ENCODE results near the gene DHFR.

Gene DHFR

DNA sequence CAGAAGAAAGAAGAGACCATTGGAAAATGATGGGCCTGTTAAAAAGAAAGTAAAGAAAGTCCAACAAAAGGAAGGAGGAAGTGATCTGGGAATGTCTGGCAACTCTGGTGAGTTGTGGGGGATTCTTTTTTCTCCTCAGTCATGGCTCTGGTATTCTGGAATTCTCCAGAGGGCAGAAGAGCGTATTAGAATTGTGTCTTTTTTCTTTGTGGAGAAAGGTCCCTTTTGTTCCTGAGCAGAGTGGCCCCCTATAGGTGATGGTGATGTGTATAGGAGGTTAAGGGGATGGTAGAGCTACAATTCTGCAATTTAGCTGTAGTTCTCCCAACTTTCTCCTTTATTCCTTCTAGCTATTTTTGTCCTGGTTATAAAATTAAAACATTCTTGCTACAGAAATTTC lies 1.6 kb upstream of the DHFR start:
- in situ Hi-C loops (cut with MboI; ENCODE audit: low sequenced_read_pairs) = no loop called here

DNA sequence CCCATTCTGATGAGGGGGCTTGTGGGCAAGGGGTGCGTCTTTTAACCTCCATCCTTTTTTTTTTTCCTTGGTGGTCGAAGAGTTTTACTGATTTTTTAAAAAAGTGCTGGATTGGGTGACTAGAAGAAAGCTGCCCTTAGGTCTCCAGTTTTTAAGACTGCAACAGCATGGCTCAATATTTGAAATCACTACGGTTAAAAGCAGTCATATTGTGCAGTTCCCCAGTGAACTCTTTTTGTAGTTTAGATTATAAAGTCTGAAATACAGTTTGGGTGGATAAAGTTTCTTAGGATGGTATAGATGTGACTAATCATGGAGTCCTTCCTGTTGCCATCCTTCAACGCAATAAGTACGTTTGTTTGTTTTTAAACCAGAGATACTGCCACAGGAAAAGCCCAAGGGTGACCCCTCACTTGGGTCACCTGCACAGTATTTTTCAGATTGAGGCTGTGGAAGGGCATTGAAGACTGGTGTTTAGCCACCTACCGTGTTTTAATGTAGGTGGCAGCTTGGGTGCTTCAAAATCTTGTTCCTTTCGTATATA lies 520 bp upstream of the DHFR start:
- in situ Hi-C loops (cut with MboI; ENCODE audit: low sequenced_read_pairs) = no loop called here

GRCh38 chr5:80654054-80654390 lies 761 bp downstream of the DHFR start:
- in situ Hi-C loops (cut with MboI; ENCODE audit: low sequenced_read_pairs) = no loop called here

- in situ Hi-C loops (cut with MboI; ENCODE audit: low sequenced_read_pairs) = no loop called here
These were observed 1.3 kb downstream of the DHFR start for GRCh38 chr5:80653502-80653901.

- in situ Hi-C loops (cut with MboI; ENCODE audit: low sequenced_read_pairs) = no loop called here
These were observed 7.9 kb downstream of the DHFR start for GRCh38 chr5:80646926-80647325.

- in situ Hi-C loops (cut with MboI; ENCODE audit: low sequenced_read_pairs) = no loop called here
These were observed 9.9 kb downstream of the DHFR start for GRCh38 chr5:80644900-80645299.

GRCh38 chr5:80641353-80641752 lies 13.4 kb downstream of the DHFR start:
- in situ Hi-C loops (cut with MboI; ENCODE audit: low sequenced_read_pairs) = no loop called here

DNA sequence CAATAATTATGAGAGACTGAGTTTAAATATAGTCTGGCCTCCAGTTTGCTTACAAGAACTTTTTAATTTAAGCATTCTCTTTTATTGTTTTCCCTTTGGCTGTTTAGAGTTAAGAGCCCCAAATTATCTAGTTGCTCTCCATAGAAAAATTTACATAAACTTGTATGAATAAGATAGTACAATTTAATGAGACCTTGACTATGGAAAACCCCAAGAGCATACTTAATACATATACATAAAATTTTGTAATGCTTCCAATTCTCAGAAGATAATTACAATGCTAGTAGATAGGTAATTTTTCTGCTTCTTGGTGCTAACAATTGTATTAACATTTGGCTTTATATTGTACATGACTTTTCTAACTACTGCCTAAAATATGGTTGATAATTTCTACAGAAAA lies 20.6 kb downstream of the DHFR start:
- in situ Hi-C loops (cut with MboI; ENCODE audit: low sequenced_read_pairs) = no loop called here

GRCh38 chr5:80632700-80633099 lies 22.1 kb downstream of the DHFR start:
- in situ Hi-C loops (cut with MboI; ENCODE audit: low sequenced_read_pairs) = no loop called here

- in situ Hi-C loops (cut with MboI; ENCODE audit: low sequenced_read_pairs) = no loop called here
These were observed 23.2 kb downstream of the DHFR start for GRCh38 chr5:80631278-80632259.

DNA sequence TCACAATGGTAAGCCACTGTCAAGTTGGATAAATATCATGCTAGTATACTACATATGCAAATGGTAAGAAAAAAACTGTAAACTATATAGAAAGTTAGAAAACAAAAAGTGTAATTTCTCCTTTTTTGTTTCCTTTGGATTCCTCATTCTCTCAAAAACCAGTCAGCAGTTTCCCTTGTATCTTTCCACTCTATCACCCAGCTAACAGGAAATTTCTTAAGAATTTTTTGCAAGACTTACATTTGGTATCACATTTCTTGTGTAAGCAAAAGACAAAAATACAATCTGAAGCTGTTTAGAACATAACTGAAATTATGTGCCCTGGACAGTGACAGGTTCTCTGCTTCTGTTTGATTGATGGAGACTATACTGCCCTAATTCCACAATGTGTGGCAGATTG lies 25.5 kb downstream of the DHFR start:
- in situ Hi-C loops (cut with MboI; ENCODE audit: low sequenced_read_pairs) = no loop called here

GRCh38 chr5:80625230-80625629 lies 29.6 kb downstream of the DHFR start:
- in situ Hi-C loops (cut with MboI; ENCODE audit: low sequenced_read_pairs) = no loop called here

DNA sequence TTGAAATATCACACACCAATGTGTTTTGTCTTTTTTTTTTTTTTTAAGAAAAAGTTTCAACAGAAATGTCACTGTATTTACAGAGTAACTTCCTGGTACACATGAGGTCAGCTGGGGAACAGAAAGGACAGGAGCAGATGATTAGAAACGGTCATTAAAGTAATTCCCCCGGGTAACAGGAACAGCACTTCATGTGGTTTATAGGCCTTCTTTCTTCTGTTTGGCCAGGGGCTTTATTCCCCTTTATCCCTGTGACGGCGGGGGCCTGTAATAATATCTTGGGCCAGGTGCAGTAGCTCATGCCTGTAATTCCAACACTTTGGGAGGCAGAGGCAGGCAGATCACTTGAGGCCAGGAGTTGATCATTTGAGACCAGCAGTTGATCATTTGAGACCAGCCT lies 30.8 kb downstream of the DHFR start:
- in situ Hi-C loops (cut with MboI; ENCODE audit: low sequenced_read_pairs) = no loop called here

DNA sequence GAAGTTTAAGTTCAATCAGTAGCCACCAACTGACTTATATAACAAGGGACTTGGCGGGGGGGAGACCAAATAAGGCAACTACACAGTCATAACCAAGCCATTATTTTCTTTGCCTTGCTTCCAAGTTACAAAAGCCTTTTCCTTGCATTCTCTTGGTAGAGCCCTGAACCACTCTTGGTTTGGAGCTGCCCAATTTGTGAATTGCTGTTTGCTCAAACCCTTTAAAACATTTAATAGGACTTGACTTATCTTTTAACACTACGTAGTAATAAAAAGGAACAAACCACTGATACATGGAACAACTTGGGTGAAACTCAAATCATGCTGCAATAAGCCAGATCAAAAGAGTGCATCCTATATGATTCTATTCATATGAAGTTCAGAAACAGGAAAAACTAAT lies 32.0 kb downstream of the DHFR start:
- in situ Hi-C loops (cut with MboI; ENCODE audit: low sequenced_read_pairs) = no loop called here

GRCh38 chr5:80620211-80620610 lies 34.6 kb downstream of the DHFR start:
- in situ Hi-C loops (cut with MboI; ENCODE audit: low sequenced_read_pairs) = no loop called here

- in situ Hi-C loops (cut with MboI; ENCODE audit: low sequenced_read_pairs) = no loop called here
These were observed 35.7 kb downstream of the DHFR start for GRCh38 chr5:80619086-80619485.

DNA sequence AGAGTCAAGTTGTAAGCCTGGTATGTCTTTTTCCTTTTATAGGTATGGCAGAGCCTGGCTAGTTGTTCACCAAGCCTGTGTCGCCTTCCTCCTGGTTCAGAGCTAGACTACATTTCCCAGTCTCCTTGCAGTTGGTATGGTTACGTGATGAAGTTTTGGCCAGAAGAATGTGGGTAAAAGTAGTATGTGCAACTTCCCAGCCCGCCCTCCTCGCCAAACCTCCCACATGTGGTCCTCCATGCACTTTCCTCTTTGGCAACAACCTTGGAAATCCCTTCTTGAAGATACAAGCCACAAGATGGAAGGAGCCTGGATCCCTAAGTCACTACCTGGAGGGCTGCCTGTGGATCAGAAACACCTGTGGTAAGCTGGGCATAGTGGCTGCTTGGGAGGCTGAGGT lies 36.3 kb downstream of the DHFR start:
- in situ Hi-C loops (cut with MboI; ENCODE audit: low sequenced_read_pairs) = no loop called here

- in situ Hi-C loops (cut with MboI; ENCODE audit: low sequenced_read_pairs) = no loop called here
These were observed 39.4 kb downstream of the DHFR start for GRCh38 chr5:80615266-80615914.

DNA sequence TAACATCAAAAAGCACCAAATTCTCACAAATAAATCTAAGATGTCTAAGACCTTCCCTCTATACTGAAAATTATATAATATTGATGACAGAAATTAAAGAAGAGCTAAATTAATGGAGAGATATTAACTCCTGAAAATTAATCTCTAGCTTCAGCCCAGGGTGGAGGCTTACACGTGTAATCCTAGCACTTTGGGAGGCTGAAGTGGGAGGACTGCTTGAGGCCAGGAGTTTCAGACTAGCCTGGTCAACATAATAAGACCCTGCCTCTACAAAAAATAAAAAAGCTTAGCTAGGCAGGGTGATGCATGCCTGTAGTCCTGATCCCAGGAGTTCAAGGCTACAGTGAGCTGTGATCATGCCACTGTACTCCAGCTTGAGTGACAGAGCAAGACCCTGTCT lies 45.1 kb downstream of the DHFR start:
- in situ Hi-C loops (cut with MboI; ENCODE audit: low sequenced_read_pairs) = no loop called here

GRCh38 chr5:80608731-80609130 lies 46.1 kb downstream of the DHFR start:
- in situ Hi-C loops (cut with MboI; ENCODE audit: low sequenced_read_pairs) = no loop called here

DNA sequence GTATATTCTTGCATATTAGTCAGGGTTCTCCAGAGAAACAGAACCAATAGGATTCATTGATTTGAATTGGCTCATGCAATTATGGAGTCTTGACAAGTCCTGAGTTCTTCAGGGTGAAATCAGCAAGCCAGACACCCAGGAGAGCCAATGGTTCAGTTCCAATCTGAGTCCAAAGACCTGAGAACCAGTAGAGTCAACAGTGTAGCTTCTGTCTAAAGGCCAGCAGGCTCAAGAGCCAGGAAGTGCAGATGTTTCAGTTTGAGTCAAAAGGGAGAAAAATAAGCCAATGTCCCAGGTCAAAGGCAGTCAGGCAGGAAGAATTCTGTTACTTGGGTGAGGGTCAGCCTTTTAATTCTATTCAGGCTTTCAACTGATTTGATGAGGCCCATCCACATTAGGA lies 47.0 kb downstream of the DHFR start:
- in situ Hi-C loops (cut with MboI; ENCODE audit: low sequenced_read_pairs) = no loop called here

GRCh38 chr5:80607343-80607742 lies 47.4 kb downstream of the DHFR start:
- in situ Hi-C loops (cut with MboI; ENCODE audit: low sequenced_read_pairs) = no loop called here
